ENCODE data around the gene AGBL4.

AGBL4 gene

GRCh38 chr1:48830715-48831114, 1193.0 kb downstream of the AGBL4 start:
- no peak for TF ChIP-seq Cebpa-rat (IDR thresholded peaks at IDR 0.05)
- H4K20me1 ChIP-seq: no peaks in the 10 kb centered on the region
- H3K4me1 ChIP-seq: peaks cover 0 to 9% (median 7%) of the 10 kb centered on the region in 10 experiments; a peak in 11 of 20 replicates
- H3K27ac ChIP-seq: no peak overlapping the region
- no peak overlapping the region for H3K9ac ChIP-seq
- H3K9me3 ChIP-seq (replicated peaks in 1 of 11): 0 out of 22 replicates have a peak, but pooled peaks cover 0 to 4% (median 0%) of the 10 kb centered on the region in 11 experiments
- no peak overlapping the region for H3K4me3 ChIP-seq
- H3K36me3 ChIP-seq: no peaks in the 10 kb centered on the region
- no peak overlapping the region for H3K4me2 ChIP-seq
- no peaks in the 10 kb centered on the region for H3K27me3 ChIP-seq

- Histone ChIP-seq H3K27me3 (no peaks in the 10 kb centered on the region), H3K9me3 (replicated peaks in 1 of 11) (0 out of 22 replicates have a peak, but pooled peaks cover 0 to 2% (median 0%) of the 10 kb centered on the region in 11 experiments), H3K36me3 (no peaks in the 10 kb centered on the region), H3K4me1 (peaks cover 0 to 9% (median 7%) of the 10 kb centered on the region in 10 experiments; a peak in 11 of 20 replicates), H3K4me3 (no peak overlapping the region), H4K20me1 (no peaks in the 10 kb centered on the region), H3K27ac (no peak overlapping the region), H3K4me2 (no peak overlapping the region), H3K9ac (no peak overlapping the region)
- TF ChIP-seq Cebpa-rat (IDR thresholded peaks at IDR 0.05): no peak
Measured at GRCh38 chr1:48829446-48829845, 1194.3 kb downstream of the AGBL4 start.

GRCh38 chr1:48823168-48823567, 1200.6 kb downstream of the AGBL4 start:
- H4K20me1 ChIP-seq: no peaks in the 10 kb centered on the region
- no peaks in the 10 kb centered on the region for H3K4me1 ChIP-seq
- TF ChIP-seq Cebpa-rat (IDR thresholded peaks at IDR 0.05): no peak
- H3K36me3 ChIP-seq: no peaks in the 10 kb centered on the region
- H3K9me3 ChIP-seq (replicated peaks in 1 of 11): no peaks in the 10 kb centered on the region
- H3K4me3 ChIP-seq: no peak overlapping the region
- no peak overlapping the region for H3K4me2 ChIP-seq
- H3K9ac ChIP-seq: no peak overlapping the region
- no peak overlapping the region for H3K27ac ChIP-seq
- H3K27me3 ChIP-seq: no peaks in the 10 kb centered on the region

GRCh38 chr1:48820491-48820890, 1203.3 kb downstream of the AGBL4 start:
- H3K4me2 ChIP-seq: no peak overlapping the region
- no peak overlapping the region for H3K27ac ChIP-seq
- no peaks in the 10 kb centered on the region for H3K36me3 ChIP-seq
- no peak overlapping the region for H3K9ac ChIP-seq
- no peaks in the 10 kb centered on the region for H3K27me3 ChIP-seq
- H3K4me1 ChIP-seq: peaks cover 0 to 8% (median 0%) of the 10 kb centered on the region in 10 experiments; a peak in 2 of 20 replicates
- no peaks in the 10 kb centered on the region for H3K9me3 ChIP-seq (replicated peaks in 1 of 11)
- H4K20me1 ChIP-seq: no peaks in the 10 kb centered on the region
- H3K4me3 ChIP-seq: no peak overlapping the region
- no peak for TF ChIP-seq Cebpa-rat (IDR thresholded peaks at IDR 0.05)

GRCh38 chr1:48817505-48818114, 1206.1 kb downstream of the AGBL4 start:
- no peaks in the 10 kb centered on the region for H3K27me3 ChIP-seq
- peaks cover 0 to 8% (median 0%) of the 10 kb centered on the region in 10 experiments; a peak in 2 of 20 replicates for H3K4me1 ChIP-seq
- H4K20me1 ChIP-seq: no peaks in the 10 kb centered on the region
- H3K9me3 ChIP-seq (replicated peaks in 1 of 11): no peaks in the 10 kb centered on the region
- TF ChIP-seq Cebpa-rat (IDR thresholded peaks at IDR 0.05): no peak
- H3K4me2 ChIP-seq: no peak overlapping the region; a peak in 1 of 22 replicates
- H3K36me3 ChIP-seq: no peaks in the 10 kb centered on the region
- H3K9ac ChIP-seq: no peak overlapping the region
- H3K4me3 ChIP-seq: no peak overlapping the region
- H3K27ac ChIP-seq: no peak overlapping the region

- H4K20me1 ChIP-seq: no peaks in the 10 kb centered on the region
- no peak overlapping the region for H3K9ac ChIP-seq
- no peaks in the 10 kb centered on the region for H3K36me3 ChIP-seq
- no peaks in the 10 kb centered on the region for H3K9me3 ChIP-seq (replicated peaks in 1 of 11)
- H3K4me3 ChIP-seq: no peak overlapping the region
- no peak overlapping the region for H3K27ac ChIP-seq
- peak overlapping the region in 5 of 11 experiments; percentile 34 to 42 (median 35); a peak in 9 of 22 replicates for H3K4me2 ChIP-seq
- TF ChIP-seq Cebpa-rat (IDR thresholded peaks at IDR 0.05): no peak
- H3K27me3 ChIP-seq: no peaks in the 10 kb centered on the region
- H3K4me1 ChIP-seq: peaks cover 0 to 35% (median 17%) of the 10 kb centered on the region in 10 experiments; a peak in 14 of 20 replicates
Measured at GRCh38 chr1:48810740-48811139, 1213.0 kb downstream of the AGBL4 start.

GRCh38 chr1:48808496-48808895, 1215.3 kb downstream of the AGBL4 start:
- no peaks in the 10 kb centered on the region for H4K20me1 ChIP-seq
- H3K27me3 ChIP-seq: no peaks in the 10 kb centered on the region
- H3K9me3 ChIP-seq (replicated peaks in 1 of 11): peaks cover 0 to 13% (median 0%) of the 10 kb centered on the region in 11 experiments; a peak in 4 of 22 replicates
- no peak overlapping the region for H3K4me3 ChIP-seq
- H3K36me3 ChIP-seq: no peaks in the 10 kb centered on the region
- peak overlapping the region in 2 of 11 experiments; percentile 17 to 18; a peak in 1 of 22 replicates for H3K27ac ChIP-seq
- H3K9ac ChIP-seq: peak overlapping the region in 3 of 11 experiments; percentile 21 to 30 (median 30); a peak in 2 of 22 replicates
- peaks cover 0 to 35% (median 19%) of the 10 kb centered on the region in 10 experiments; a peak in 15 of 20 replicates for H3K4me1 ChIP-seq
- TF ChIP-seq Cebpa-rat (IDR thresholded peaks at IDR 0.05): no peak
- peak overlapping the region in 8 of 11 experiments; percentile 45 to 74 (median 57); a peak in 16 of 22 replicates for H3K4me2 ChIP-seq

GRCh38 chr1:48807554-48808260, 1216.0 kb downstream of the AGBL4 start:
- no peaks in the 10 kb centered on the region for H4K20me1 ChIP-seq
- H3K9me3 ChIP-seq (replicated peaks in 1 of 11): peaks cover 0 to 19% (median under 1%) of the 10 kb centered on the region in 11 experiments; a peak in 5 of 22 replicates
- no peak overlapping the region for H3K4me3 ChIP-seq
- H3K36me3 ChIP-seq: no peaks in the 10 kb centered on the region
- H3K9ac ChIP-seq: no peak overlapping the region
- H3K4me1 ChIP-seq: peaks cover 0 to 35% (median 27%) of the 10 kb centered on the region in 10 experiments; a peak in 15 of 20 replicates
- peak overlapping the region in 6 of 11 experiments; percentile 45 to 74 (median 65); a peak in 10 of 22 replicates for H3K4me2 ChIP-seq
- no peak for TF ChIP-seq Cebpa-rat (IDR thresholded peaks at IDR 0.05)
- H3K27me3 ChIP-seq: no peaks in the 10 kb centered on the region
- no peak overlapping the region for H3K27ac ChIP-seq

GRCh38 chr1:48803474-48803873, 1220.3 kb downstream of the AGBL4 start:
- H4K20me1 ChIP-seq: no peaks in the 10 kb centered on the region
- H3K27me3 ChIP-seq: no peaks in the 10 kb centered on the region
- peaks cover 0 to 41% (median 35%) of the 10 kb centered on the region in 10 experiments; a peak in 15 of 20 replicates for H3K4me1 ChIP-seq
- no peak for TF ChIP-seq Cebpa-rat (IDR thresholded peaks at IDR 0.05)
- H3K9ac ChIP-seq: no peak overlapping the region
- H3K27ac ChIP-seq: peak overlapping the region in 3 of 11 experiments; percentile 14 to 26 (median 23); a peak in 2 of 22 replicates
- peak overlapping the region in 4 of 11 experiments; percentile 0 to 7 (median 4); a peak in 4 of 22 replicates for H3K4me2 ChIP-seq
- H3K9me3 ChIP-seq (replicated peaks in 1 of 11): peaks cover 10 to 51% (median 26%) of the 10 kb centered on the region in 11 experiments; a peak in 20 of 22 replicates
- no peaks in the 10 kb centered on the region for H3K36me3 ChIP-seq
- no peak overlapping the region for H3K4me3 ChIP-seq

Measured in BLaER1 treated with 17β-estradiol and CSF1 and Interleukin-3, amounts not matched to agents 10 nM and 100 nM (cell line).